Measurements from ENCODE around the gene FHDC1. TPM values are rescaled to one million over a fixed set of nuclear protein-coding genes. Genes with fewer than 3 reads are reported as not detected.

Gene FHDC1
- total RNA-seq, 1 donor from 2014 or later: 0.05 TPM

DNA sequence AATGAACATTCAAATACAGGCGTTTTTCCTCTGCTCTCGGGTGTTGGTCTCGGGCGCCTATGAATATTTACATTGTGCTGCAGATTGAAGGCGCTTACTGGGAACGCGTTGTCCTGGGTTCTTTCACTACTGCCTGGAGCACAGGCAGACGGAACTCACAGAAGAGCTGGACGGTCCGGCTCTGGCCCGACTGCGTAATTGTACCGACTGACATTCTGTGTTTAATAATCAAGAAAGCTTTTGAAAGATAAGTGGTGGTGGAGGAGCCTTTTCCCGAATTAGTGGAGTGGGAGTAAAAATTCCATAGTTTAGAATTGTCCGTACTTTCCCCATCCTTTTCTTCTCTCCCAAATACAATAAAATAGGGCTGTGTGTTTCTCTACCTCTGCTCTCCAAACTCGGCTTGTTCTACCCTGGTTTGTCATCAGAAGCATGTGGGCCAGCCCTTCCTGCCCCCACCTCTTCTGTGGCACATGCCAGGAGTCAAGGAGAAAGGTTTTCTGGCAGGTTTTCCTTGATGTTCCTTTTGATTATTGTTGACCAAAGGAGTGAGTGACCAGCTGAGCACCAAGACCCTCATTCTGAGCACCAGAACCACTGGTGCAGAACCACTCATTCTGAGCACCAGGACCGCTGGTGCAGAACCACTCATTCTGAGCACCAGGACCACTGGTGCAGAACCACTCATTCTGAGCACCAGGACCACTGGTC is 2.3 kb downstream of the FHDC1 start:
- no peak for DNase-seq
- Mint-ChIP-seq H3K27ac (no peak overlapping the region), H3K4me1 (peaks cover 14% of the 10 kb centered on the region), H3K27me3 (peaks cover 65% of the 10 kb centered on the region), H3K4me3 (peak overlapping the region; percentile 74), H3K36me3 (ENCODE audit: low read depth) (peaks cover 1% of the 10 kb centered on the region), H3K9me3 (no peaks in the 10 kb centered on the region)
- intact Hi-C loops (cut with micrococcal nuclease): loop anchor here (5.0 kb wide), 1 partner anchor 161 kb away; the partner anchor contains the start of genes ARFIP1 and TIGD4

GRCh38 chr4:152939621-152940020 is 3.5 kb downstream of the FHDC1 start:
- no peak overlapping the region for H3K4me3 Mint-ChIP-seq
- H3K4me1 Mint-ChIP-seq: peaks cover 14% of the 10 kb centered on the region
- peaks cover 1% of the 10 kb centered on the region for H3K36me3 Mint-ChIP-seq (ENCODE audit: low read depth)
- H3K27ac Mint-ChIP-seq: no peak overlapping the region
- H3K27me3 Mint-ChIP-seq: peaks cover 55% of the 10 kb centered on the region
- intact Hi-C loops (cut with micrococcal nuclease): loop anchor here (5.0 kb wide), 1 partner anchor 162 kb away; the partner anchor contains the start of genes ARFIP1 and TIGD4
- no peak for DNase-seq
- no peaks in the 10 kb centered on the region for H3K9me3 Mint-ChIP-seq

GRCh38 chr4:152940461-152940860 is 4.3 kb downstream of the FHDC1 start:
- peaks cover 46% of the 10 kb centered on the region for H3K27me3 Mint-ChIP-seq
- H3K36me3 Mint-ChIP-seq (ENCODE audit: low read depth): peaks cover 1% of the 10 kb centered on the region
- H3K27ac Mint-ChIP-seq: no peak overlapping the region
- no peak overlapping the region for H3K4me3 Mint-ChIP-seq
- intact Hi-C loops (cut with micrococcal nuclease): no loop called here
- no peaks in the 10 kb centered on the region for H3K9me3 Mint-ChIP-seq
- no peak for DNase-seq
- peaks cover 9% of the 10 kb centered on the region for H3K4me1 Mint-ChIP-seq

GRCh38 chr4:152941411-152941810 is 5.3 kb downstream of the FHDC1 start:
- Mint-ChIP-seq H3K27me3 (peaks cover 49% of the 10 kb centered on the region), H3K9me3 (no peaks in the 10 kb centered on the region), H3K4me1 (peaks cover 6% of the 10 kb centered on the region), H3K36me3 (ENCODE audit: low read depth) (no peaks in the 10 kb centered on the region), H3K4me3 (no peak overlapping the region), H3K27ac (no peak overlapping the region)
- intact Hi-C loops (cut with micrococcal nuclease): no loop called here
- no peak for DNase-seq

DNA sequence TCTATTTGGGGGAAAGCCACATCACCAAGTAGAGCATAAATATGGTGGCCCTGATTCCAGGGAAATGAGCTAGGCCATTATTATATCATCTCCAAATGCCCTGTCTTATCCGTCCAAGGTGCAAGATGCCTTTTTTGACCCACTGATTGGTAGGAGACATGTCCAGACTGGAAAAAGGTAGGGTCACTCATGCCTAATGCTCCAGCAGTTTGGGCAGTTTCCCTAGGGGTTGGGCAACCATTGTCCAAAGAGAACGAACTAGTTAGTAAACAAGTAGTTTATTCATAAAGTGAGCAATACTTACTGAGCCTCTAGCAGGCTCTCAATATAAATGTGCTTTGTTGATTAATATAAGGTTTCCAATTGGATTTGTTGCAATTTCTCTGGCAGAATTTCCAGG is 6.2 kb downstream of the FHDC1 start:
- no peak for DNase-seq
- no peak overlapping the region for H3K27ac Mint-ChIP-seq
- H3K4me3 Mint-ChIP-seq: no peak overlapping the region
- no peaks in the 10 kb centered on the region for H3K36me3 Mint-ChIP-seq (ENCODE audit: low read depth)
- intact Hi-C loops (cut with micrococcal nuclease): no loop called here
- H3K9me3 Mint-ChIP-seq: no peaks in the 10 kb centered on the region
- H3K27me3 Mint-ChIP-seq: peaks cover 56% of the 10 kb centered on the region
- H3K4me1 Mint-ChIP-seq: peaks cover 6% of the 10 kb centered on the region

DNA sequence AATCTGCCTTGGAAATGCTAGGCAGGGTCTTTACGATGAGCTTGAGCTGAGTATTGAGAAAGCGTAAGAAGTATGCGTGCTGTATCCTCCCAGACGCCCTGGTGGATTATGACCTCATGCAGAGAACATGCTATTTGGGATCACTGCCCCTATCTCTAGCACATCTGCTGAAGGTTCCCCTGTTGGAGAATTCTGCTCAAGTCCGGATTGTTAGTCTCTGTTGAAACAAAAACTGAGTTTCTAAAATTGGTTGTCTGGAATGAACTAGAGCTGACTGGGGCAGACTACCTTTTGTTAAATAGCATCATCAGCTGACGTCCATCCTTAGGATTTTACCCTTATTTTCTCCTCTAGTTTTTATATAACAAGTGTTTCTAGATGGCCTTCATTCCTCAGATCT is 7.5 kb downstream of the FHDC1 start:
- no peaks in the 10 kb centered on the region for H3K36me3 Mint-ChIP-seq (ENCODE audit: low read depth)
- intact Hi-C loops (cut with micrococcal nuclease): no loop called here
- no peaks in the 10 kb centered on the region for H3K4me1 Mint-ChIP-seq
- peaks cover 55% of the 10 kb centered on the region for H3K27me3 Mint-ChIP-seq
- no peaks in the 10 kb centered on the region for H3K9me3 Mint-ChIP-seq
- no peak for DNase-seq
- no peak overlapping the region for H3K4me3 Mint-ChIP-seq
- no peak overlapping the region for H3K27ac Mint-ChIP-seq

- Mint-ChIP-seq H3K27me3 (peaks cover 45% of the 10 kb centered on the region), H3K4me3 (no peak overlapping the region), H3K4me1 (no peaks in the 10 kb centered on the region), H3K27ac (no peak overlapping the region), H3K36me3 (ENCODE audit: low read depth) (no peaks in the 10 kb centered on the region), H3K9me3 (no peaks in the 10 kb centered on the region)
- no peak for DNase-seq
- intact Hi-C loops (cut with micrococcal nuclease): no loop called here
Observed at GRCh38 chr4:152944666-152945320, 8.7 kb downstream of the FHDC1 start.

DNA sequence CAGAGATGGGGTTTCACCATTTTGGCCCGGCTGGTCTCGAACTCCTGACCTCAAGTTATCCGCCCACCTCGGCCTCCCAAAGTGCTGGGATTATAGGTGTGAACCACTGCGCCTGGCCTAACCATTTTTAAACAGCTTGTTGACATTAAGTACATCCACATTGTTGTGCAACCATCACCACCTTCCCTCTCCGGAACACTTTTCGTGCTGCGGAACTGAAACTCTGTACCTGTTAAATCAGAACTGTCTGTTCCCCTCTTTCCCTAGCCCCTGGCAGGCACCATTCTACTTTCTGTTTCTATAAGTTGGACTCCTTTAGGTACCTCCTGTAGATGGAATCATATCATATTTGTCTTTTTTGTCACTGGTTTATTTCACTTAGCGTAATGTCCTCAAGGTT is 9.5 kb downstream of the FHDC1 start:
- no peak for DNase-seq
- Mint-ChIP-seq H3K9me3 (no peaks in the 10 kb centered on the region), H3K36me3 (ENCODE audit: low read depth) (no peaks in the 10 kb centered on the region), H3K27me3 (peaks cover 40% of the 10 kb centered on the region), H3K27ac (no peak overlapping the region), H3K4me1 (no peaks in the 10 kb centered on the region), H3K4me3 (no peak overlapping the region)
- intact Hi-C loops (cut with micrococcal nuclease): no loop called here

GRCh38 chr4:152946446-152946845 is 10.3 kb downstream of the FHDC1 start:
- Mint-ChIP-seq H3K9me3 (no peaks in the 10 kb centered on the region), H3K27me3 (peaks cover 41% of the 10 kb centered on the region), H3K4me3 (no peak overlapping the region), H3K4me1 (no peaks in the 10 kb centered on the region), H3K27ac (no peak overlapping the region), H3K36me3 (ENCODE audit: low read depth) (no peaks in the 10 kb centered on the region)
- no peak for DNase-seq
- intact Hi-C loops (cut with micrococcal nuclease): no loop called here

DNA sequence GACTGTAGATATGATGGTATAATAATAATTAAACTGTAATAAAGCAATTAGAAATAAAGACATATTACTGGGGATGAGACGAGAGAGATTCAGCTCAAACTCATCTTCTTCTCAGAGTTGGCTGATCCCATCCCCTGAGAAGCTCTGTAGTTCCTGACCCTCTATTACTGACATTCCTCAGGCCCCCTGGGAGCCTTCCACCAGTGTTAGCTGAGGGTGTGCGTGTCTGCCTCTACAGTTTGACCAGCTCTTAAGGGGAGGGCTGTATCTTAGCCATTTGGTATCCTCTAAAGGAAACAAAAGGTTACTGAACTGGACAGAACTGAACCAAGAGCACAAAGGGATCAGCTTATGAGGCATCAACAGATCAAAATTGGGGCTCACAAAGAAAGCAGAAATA is 11.2 kb downstream of the FHDC1 start:
- no peaks in the 10 kb centered on the region for H3K36me3 Mint-ChIP-seq (ENCODE audit: low read depth)
- no peak overlapping the region for H3K4me3 Mint-ChIP-seq
- peaks cover 34% of the 10 kb centered on the region for H3K27me3 Mint-ChIP-seq
- no peaks in the 10 kb centered on the region for H3K9me3 Mint-ChIP-seq
- intact Hi-C loops (cut with micrococcal nuclease): no loop called here
- no peaks in the 10 kb centered on the region for H3K4me1 Mint-ChIP-seq
- DNase-seq: no peak
- H3K27ac Mint-ChIP-seq: no peak overlapping the region

DNA sequence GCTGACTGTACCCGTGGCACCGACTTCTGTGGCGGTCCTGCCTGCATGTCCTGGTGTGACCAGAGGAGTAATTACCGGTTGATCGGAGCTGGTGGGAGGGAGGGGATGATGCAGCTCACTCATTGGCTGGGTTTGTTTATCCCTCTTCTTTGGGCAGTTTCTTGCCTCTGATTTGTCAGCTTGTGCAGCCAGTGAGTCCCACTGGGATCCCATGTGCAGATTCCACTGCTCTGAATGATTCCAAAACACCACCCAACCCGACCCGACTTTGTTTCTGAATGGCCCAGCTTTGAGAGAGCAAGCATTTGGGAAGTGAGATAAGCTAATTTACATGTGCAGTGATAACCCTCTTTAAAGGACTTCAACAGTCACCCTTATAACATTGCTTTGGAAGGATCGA is 13.8 kb downstream of the FHDC1 start:
- peaks cover 28% of the 10 kb centered on the region for H3K27me3 Mint-ChIP-seq
- intact Hi-C loops (cut with micrococcal nuclease): no loop called here
- H3K4me1 Mint-ChIP-seq: no peaks in the 10 kb centered on the region
- no peaks in the 10 kb centered on the region for H3K9me3 Mint-ChIP-seq
- no peak overlapping the region for H3K4me3 Mint-ChIP-seq
- no peak overlapping the region for H3K27ac Mint-ChIP-seq
- no peak for DNase-seq
- no peaks in the 10 kb centered on the region for H3K36me3 Mint-ChIP-seq (ENCODE audit: low read depth)

DNA sequence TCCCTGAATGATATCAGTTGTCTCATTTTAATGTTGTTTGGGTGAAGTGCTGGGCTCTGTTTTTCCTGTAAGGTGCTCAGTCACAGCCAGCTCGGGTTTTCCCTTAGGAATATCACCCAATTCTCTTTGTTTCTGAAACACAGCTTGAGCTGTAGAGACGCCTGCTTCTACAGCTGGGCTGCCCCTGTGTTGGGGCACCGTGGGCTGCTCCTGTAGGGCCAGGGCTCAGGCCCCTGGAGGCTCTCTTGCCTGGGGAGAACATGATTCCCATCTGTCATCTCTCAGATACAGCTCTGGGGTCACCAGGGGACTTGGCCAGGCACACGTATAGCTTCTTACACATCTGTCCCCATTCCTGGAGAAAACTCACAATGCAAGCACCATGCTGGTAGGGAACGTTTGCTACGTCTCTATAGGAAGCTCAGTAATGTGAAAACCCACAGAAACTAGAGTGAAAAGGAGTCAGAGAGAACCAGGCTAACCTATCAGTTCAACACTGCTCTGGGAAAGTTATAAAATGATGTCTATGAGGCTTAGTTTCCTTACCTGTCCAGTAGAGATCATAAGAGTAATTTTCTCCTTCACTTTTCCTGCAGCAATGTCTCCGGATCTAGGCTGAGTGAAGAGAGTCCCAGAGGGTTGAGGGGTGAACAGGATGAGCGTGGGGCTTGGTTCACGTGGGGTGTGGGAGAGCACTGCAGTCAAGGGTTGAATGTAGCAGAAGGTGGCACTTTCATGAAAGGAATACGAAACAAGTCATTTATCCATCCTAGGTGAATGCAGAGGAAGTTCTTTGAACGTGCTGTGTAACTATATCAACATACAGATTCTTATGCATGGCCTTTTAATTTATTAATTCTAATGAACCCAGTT is 14.5 kb downstream of the FHDC1 start:
- peaks cover 28% of the 10 kb centered on the region for H3K27me3 Mint-ChIP-seq
- no peak overlapping the region for H3K27ac Mint-ChIP-seq
- H3K4me3 Mint-ChIP-seq: no peak overlapping the region

DNA sequence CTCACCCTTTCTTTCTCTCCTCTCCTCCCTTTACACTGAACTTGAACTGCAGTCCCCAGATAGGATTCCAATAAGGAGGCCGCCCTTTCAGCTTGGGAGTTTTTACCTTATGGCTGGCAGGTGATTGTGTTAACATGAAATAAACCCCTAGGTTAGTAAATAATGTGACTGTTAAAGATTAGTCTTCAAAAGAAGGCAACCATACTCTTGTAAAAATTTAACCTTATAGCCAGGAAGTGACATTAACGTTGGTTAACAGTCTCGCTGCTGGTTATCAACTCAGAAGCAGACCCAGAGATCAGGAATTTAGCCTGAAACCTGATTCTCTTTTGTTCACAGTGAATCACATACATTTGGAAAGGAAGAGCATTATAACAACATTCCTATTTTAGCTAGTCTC is 15.2 kb downstream of the FHDC1 start:
- Mint-ChIP-seq H3K4me1 (no peaks in the 10 kb centered on the region), H3K27ac (no peak overlapping the region), H3K36me3 (ENCODE audit: low read depth) (no peaks in the 10 kb centered on the region), H3K9me3 (no peaks in the 10 kb centered on the region), H3K4me3 (no peak overlapping the region), H3K27me3 (peaks cover 26% of the 10 kb centered on the region)
- intact Hi-C loops (cut with micrococcal nuclease): no loop called here
- DNase-seq: no peak

More for the DNA sequence above, 14.5 kb downstream of the FHDC1 start:
- no peak for DNase-seq
- H3K36me3 Mint-ChIP-seq (ENCODE audit: low read depth): no peaks in the 10 kb centered on the region
- no peaks in the 10 kb centered on the region for H3K9me3 Mint-ChIP-seq
- intact Hi-C loops (cut with micrococcal nuclease): no loop called here
- no peaks in the 10 kb centered on the region for H3K4me1 Mint-ChIP-seq

GRCh38 chr4:152953514-152953913 is 17.4 kb downstream of the FHDC1 start:
- intact Hi-C loops (cut with micrococcal nuclease): no loop called here
- no peak overlapping the region for H3K4me3 Mint-ChIP-seq
- H3K9me3 Mint-ChIP-seq: no peaks in the 10 kb centered on the region
- H3K27ac Mint-ChIP-seq: no peak overlapping the region
- H3K27me3 Mint-ChIP-seq: peaks cover 12% of the 10 kb centered on the region
- DNase-seq: no peak
- no peaks in the 10 kb centered on the region for H3K4me1 Mint-ChIP-seq
- H3K36me3 Mint-ChIP-seq (ENCODE audit: low read depth): no peaks in the 10 kb centered on the region

All from activated CD4-positive, alpha-beta T cell treated with anti-CD3 and anti-CD28 coated beads, Interleukin-2, amount 10 ng/mL, durations not matched to agents 24 days and 14 days (primary cell).